Fibroblast of lung (primary cell): ENCODE measurements around the gene MRPL45.

Source experiments
- CTCF ChIP-seq, 2 donors: IDR thresholded peaks in 1 of 2; conservative IDR thresholded peaks in 1 of 2; 1 replicate in 1 of 2; 2 replicates in 1 of 2; pipeline ENCODE4 v1.5.1; 2011 to 2012; ENCODE audit warnings: low read length in 2 of 2, control low read depth in 1 of 2, inconsistent platforms in 1 of 2, low read depth in 1 of 2, mild to moderate bottlenecking in 1 of 2
- EZH2 ChIP-seq: IDR thresholded peaks from 2 replicates; pipeline ENCODE4 v1.5.1; 2012; ENCODE audit warnings: low read length, control low read depth, mild to moderate bottlenecking; ENCODE audit errors: missing control alignments

GRCh38 chr17:38329808-38330730, 33.1 kb downstream of the MRPL45 start:
- TF ChIP-seq CTCF (conservative IDR thresholded peaks at IDR 0.05 in 1 of 2, IDR thresholded peaks at IDR 0.05 in 1 of 2; ENCODE audit: low read depth in 1 of 2, low read length in 2 of 2) (no peak), EZH2 (no peak)
